GM21529 (cell line): Measurements from ENCODE around the gene CUBN.

Experiments used
- ATAC-seq: cut with Tn5 transposase; IDR thresholded peaks from one replicate; pipeline ENCODE4 v1.9.1; 2021; ENCODE audit not compliant: unreplicated experiment

Gene CUBN

DNA sequence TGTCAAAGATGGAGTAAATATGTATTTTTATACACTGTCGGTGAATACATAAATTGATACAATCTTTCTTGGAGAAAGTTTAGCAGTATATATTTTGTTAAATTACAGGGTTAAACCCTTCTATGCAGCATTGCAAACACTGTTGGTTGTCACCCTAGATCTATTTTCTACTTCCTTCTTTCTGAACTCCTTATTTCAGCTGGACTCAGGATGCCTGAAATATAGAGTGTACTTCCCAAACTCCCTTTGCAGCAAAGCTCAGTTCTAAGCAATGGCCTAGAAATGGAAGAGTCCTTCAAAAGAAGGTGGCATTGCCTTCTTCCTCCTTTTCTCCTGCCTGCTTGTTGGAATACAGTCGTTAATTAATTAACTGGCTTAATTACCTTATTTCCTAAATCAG is 20.6 kb downstream of the CUBN start:
- no peak for ATAC-seq

DNA sequence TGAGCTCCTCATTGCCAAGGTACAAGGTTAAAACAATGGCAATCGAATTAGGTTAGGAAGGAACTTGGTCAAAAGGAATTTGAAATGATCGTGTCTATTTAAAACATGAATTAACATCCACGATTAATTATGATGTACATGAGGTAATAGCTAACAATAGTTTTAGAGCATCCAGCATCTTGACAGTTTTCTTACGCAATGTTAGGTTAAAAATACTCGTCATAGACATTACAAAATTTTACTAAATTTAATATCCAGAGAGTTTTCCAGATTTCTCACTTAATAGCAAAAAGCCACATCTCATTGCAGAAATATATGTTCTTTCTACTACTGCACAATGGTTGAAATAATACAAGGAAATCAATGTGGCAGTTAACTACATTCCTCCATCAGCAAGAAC is 22.6 kb downstream of the CUBN start:
- ATAC-seq = no peak

GRCh38 chr10:17101910-17102266 is 27.7 kb downstream of the CUBN start:
- ATAC-seq = no peak

DNA sequence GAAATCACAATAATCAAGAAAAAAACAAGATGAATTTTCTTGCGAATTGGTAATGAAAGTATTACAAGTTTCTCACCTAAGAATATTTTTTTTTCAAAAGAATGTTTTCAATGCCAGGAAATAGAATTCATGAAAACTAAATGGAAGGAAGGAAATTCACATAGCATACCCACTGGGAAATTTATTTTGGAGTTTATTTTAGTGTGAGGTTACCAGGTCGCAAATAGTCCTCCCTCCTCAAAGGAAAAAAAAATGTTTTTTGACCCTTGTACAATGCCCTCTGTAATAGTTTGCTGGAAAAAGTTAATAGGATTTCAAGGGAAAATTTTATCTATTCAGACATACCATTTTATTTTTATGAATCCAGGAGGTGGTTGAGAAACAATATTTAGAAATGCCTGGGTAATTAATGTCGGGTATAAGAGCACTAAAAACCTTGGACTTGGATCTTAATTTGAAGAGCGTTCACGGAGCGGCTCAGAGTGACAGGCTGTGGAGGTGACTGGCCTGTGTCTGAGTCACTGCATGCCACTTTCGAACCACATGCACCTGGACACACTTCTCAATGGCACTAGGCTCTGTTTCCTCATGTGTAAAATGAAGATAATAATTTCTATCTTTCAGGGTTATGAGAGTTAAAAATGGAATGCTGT is 28.2 kb downstream of the CUBN start:
- ATAC-seq = no peak

DNA sequence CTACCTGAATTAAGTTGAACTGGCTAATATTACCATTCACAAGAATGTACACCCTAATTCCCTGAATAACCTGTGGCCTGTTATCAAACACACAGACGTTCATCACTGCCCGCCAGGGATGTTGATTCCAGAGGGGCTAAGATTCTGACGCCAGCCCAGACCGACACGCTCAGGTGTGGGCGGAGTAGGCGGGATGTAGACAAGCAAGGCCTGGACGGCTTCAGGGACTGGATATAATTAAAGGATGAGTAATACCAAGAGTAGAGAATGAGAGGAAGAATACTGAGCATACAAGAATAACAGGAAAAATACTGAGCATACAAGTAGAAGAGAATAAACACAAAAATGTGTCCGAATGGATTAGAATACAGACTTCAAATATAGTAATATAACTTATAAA is 29.0 kb downstream of the CUBN start:
- ATAC-seq = no peak

DNA sequence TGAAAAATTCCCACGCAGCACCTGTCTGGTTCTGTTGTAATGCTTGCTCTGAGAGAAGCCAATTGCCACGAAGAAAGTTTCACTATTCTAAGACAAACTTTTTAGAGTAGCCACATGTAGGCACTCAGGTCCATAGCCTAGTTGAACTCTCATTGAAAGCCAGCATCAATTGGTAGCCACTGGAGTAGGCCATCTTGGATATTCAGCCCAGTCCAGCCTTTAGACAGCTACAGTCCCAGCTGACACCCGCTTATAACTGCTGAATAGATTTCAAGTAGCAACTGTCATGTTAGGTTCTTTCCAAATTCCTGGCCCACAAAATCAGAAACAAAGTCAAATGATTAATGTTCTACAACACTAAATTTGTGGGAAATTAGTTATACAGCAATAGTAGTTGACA is 31.6 kb downstream of the CUBN start:
- no peak for ATAC-seq

- ATAC-seq = no peak
These were observed 34.8 kb downstream of the CUBN start for GRCh38 chr10:17094844-17095243.

DNA sequence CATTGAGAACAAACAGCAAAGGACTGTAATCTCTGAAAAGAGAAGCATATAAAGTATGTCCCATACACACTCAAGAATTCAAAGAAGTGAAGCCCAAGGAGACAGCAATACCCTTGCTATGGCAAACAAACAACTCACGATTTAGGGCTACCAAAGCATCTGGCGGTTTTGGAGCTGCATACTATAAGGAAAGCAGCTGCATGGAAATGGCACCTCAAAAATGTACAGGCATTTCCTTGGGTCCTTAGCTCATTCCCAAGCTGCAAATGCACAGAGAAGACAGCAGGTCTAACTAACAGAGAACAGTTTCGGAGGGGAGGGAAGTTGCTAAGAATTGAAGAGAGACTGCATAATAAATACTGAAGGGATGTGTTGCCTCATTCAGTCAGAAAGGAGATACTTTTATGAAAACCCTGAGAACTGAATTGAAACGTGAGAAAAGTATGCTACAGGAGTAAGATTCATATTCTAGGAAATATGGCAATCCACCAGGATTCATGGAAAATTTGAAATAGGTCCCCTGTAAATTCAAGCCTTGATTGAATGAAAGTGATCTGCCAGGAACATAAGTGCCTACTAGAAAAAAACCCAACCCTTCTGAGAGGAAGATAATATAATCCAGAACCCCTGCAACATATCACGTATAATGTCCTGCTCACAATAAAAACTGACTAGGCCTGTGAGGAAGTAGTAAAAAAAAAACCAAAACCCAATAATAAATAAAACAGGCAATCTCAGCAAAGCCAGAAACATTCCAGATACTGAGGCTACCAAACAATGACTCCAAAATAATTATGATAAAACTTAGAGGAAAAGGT is 36.4 kb downstream of the CUBN start:
- no peak for ATAC-seq

DNA sequence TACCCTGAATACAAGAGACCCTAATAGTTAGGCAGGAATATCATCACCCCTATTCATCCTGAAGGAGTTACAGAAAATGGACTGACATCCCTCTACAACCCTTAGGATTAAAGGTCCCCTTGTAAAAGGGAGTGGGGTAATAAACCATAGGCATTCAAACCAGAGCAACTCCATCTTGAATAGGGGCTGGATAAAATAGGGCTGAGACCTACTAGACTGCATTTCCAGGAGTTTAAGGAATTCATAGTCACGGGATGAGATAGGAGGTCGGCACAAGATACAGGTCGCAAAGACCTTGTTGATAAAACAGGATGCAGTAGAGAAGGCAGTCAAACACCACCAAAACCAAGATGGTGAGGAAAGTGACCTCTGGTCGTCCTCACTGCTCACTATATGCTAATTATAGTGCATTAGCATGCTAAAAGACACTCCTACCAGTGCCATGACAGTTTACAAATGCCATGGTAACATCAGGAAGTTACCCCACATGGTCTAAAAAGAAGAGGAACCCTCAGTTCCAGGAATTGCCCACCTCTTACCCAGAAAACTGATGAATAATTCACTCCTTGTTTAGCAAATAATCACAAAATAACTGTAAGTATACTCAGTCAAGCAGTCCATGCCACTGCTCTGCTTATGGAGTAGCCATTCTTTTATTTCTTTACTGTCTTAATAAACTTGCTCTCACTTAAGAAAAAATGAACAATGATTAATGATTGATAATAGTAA is 37.2 kb downstream of the CUBN start:
- no peak for ATAC-seq

DNA sequence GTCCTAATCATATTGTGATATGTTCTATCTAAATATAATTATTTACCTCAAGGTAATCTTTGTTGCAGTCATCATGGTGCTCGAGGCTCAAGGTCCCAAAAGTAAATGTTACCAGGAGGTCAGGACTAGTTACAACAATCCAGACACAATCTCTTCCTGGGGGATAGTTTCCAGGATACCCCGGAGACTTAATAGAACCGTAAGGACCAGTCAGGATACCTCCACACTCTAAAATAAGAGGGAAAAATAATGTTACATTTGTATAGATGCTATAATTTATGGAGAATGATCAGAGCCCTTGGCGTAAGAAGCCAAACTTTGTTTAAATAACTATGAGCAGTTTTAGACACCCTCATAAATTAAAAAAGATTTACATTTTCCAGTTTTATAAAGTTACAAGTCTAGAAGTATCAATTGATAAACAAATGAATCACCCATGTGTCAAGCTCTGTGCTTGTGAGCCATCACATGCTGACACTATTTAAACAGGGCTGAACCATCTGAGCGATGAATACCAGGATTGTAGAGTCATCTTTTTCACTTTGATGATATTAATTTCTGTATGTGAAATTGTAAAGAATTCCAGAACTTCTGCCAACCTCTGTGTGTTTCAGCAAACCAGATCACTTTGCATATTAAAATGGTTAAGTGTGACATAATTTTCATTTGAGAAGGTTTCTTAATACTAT is 41.3 kb downstream of the CUBN start:
- no peak for ATAC-seq

DNA sequence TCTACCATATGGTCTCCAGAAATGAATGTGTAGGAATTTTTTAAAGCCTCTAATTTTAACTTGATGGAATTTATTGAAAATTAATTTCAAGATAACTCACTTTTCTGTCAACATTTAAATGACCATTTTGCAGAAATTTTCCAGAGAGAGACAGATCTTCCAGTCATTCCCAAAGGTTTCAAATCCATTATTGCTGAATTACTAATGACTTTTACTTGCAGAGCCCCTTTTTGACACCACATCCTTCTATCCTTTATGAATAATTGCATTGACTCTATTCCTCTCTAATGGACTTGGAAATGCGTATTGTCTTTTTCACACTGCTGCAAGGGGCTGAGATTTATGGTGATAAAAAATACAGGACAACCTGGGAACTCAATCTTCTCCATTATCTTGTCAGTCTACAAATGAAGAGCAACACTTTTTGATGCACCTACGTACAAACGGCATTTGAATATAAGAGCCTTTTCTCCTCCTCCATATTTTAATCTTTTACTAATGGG is 42.7 kb downstream of the CUBN start:
- no peak for ATAC-seq

DNA sequence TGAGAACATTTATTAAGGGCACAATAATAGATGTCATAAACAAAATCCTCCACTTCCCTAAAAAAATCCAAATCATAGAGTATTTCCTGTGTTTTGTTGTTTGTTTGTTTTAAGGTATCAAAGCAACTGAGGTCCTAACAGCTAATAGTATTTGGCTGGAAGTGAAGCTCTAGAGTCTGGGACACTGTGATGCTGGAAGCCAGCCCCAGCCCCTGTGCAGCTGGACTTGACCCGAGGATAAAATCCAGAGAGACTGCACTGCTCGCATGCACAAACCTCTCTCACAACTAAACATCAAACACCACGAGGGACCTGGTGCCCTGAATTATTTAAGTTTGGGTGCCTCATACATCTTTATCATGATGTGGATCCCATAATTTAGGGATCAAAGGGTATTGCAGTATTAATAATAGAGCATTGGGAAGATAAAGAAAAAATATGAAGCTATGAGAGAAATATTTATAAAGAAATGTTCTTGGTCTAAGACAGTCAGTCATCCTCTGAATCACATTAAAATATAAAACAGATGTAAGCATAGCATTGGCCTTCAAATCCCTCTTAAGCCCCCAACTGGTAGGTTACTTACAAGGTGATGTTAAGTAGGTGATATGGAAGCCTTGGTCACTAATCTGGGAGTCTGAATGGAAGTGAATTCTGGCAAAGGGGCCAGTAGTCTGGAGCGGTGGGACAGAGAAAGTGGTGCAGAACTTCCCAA is 44.4 kb downstream of the CUBN start:
- ATAC-seq = no peak

DNA sequence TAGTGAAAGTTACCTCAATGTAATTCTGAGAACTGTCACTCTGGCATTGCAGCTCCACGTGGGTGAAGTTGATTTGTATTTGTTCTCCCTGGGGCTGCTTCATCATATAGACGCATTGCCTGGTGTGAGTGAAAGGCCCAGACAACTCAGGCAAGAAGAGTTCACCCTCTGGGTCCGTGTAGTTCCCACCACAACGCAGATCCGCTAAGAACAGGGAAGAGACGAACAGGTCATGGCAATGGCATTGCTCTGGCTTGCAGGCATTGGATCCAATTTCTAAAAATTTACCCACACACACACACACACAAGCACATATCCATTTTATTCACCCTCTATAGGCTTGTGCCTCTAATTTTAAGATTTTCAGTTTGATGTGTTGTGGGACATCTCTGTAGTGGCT is 45.4 kb downstream of the CUBN start:
- no peak for ATAC-seq

DNA sequence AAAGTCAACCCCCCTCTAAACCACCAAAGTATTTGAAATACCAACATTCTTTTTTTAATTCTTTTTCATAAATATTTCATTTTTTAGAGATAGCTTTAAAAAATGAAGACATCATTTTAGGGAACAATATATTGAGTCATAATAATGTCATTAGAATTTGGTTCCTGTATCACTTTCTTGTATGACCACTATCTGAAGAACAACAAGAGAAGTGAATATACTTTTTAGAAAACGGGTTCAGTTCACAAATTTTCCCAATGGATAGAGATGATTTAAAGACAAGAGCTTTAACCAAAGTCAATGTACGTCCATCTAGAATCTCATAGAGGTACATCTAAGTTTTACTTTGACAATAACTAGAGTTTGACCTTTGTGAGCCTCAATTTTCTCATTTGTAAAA is 48.2 kb downstream of the CUBN start:
- ATAC-seq = no peak

- no peak for ATAC-seq
These were observed 51.7 kb downstream of the CUBN start for GRCh38 chr10:17077890-17078289.

DNA sequence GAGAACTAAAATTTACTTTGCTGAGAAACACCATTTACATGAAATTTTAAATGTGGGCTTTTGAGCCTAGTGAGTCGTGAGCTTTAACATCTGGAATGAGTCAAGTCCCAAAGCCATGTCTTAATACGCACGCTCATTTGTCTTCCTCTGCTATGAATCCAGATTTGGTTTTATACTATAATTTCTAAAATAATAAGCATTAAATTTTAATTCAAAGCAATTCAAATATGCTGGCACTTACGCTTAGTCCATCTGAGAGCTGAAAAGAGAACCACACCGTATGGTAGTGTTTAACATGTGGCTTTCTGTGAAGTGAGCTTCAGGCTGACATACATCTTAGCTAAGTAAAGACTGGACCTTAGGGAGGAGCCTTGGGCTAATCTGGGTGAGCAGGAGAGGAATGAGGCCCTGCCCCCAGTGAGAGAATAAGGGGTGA is 52.2 kb downstream of the CUBN start:
- ATAC-seq = no peak

DNA sequence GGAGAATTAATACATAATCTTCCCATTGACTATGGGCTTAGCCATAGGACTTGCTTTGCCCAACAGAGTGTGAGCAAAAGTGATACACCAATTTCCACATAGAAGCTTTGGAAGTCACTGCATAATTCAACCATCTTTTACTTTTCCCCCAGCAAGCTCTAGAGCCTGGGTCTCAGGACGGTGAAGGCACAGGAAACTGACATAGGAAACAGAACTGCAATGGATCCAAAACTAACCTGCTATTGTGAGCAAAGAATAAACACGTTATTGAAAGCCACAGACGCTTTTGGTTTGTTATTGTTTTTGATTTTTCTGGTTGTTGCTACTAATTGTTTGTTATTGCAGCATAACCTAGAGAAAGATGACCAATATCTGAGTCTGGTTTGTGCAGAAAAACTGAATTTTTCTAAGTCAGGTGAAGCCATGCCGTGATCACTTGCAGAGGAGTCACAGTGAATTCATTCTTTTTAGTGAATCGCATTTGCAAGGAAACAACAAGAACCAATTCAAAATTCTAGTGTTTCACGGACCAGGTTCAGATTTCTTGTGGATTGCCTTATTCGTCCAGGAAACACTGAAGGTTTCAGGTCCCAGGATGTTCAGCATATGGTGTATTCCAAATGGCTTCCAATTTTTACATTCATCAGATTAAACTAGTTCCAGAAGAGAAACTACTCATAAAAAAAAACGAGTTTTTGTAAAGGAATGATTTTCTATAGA is 52.8 kb downstream of the CUBN start:
- no peak for ATAC-seq

DNA sequence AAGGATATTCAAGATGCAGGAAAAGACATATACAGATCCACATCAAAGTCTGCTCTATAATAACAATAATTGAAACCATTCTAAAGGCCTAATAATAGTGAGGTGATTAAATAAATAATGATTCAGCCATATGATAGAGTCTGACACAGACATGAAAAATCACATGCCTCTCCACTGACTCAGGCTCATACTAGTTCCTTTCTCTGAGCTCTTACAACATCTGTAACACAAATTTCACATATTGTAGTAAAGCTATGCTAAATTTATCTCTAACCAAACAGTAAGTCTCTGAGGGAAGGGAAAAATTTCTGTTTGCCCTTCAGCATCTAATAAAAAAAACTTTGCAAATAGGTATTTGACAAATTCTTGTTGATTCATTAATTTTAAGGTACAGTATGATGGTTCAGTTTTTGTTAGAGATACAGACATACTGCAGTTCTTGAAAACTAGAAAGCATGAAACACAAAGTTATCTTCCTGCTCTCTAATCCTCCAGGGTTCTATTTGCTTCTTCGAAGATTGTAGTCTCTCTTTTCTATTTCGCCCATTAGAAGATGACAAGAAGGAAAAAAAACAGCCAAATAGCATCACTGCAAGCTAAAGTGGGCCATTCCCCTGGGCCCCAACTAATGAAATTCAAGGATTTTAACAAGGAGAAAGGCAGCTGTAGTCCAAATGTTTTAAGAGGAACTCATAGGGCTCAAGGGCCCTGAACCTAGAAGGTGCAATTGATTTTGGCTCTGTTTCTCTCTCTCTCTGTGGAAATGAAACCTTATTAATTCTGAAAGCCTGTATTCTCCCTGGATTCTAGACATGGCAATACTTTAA is 53.9 kb downstream of the CUBN start:
- no peak for ATAC-seq

DNA sequence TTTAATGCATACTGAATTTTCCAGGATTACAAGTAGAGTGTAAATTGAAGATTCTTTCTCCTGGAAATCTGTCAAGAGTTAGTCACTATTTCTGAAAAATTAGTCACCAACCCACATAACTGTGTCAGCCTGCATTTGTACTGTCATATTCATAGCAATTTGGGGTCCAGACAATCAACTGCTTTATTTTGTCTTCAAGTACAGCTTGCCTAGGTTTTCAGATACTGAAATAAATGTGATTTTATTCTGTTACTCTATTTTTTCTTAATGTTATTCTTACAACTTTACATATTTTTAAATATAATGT is 55.1 kb downstream of the CUBN start:
- ATAC-seq = no peak
